Renal pelvis (tissue), 4 donors: ENCODE data around the gene FUOM. TPM values are rescaled to one million over a fixed set of nuclear protein-coding genes. Genes with fewer than 3 reads are reported as not detected.

Experiments
- DNase-seq: peaks from one replicate; pipeline ENCODE4 v3.0.0-alpha.2; 2013
- polyA plus RNA-seq, 3 donors: library from polyadenylated mRNA; unstranded; fragments of 120-200 nt; gene quantifications; one replicate each; pipeline ENCODE4 v1.2.1, GENCODE V29; 2013; ENCODE audit not compliant: insufficient read length in 3 of 3

The FUOM gene
- polyA plus RNA-seq, 3 donors: 20.8 to 25.1 (median 24.3) TPM

GRCh38 chr10:133316266-133316665 lies 41.6 kb downstream of the FUOM start:
- no peak for DNase-seq

- DNase-seq: no peak
Measured at GRCh38 chr10:133315847-133316246, 42.0 kb downstream of the FUOM start.

GRCh38 chr10:133314911-133315310 lies 42.9 kb downstream of the FUOM start:
- DNase-seq: no peak

GRCh38 chr10:133313192-133313591 lies 44.6 kb downstream of the FUOM start:
- no peak for DNase-seq

GRCh38 chr10:133312769-133313145 lies 45.1 kb downstream of the FUOM start:
- no peak for DNase-seq

GRCh38 chr10:133312016-133312768 lies 45.6 kb downstream of the FUOM start:
- DNase-seq: no peak

- no peak for DNase-seq
Measured at GRCh38 chr10:133311570-133311969, 46.2 kb downstream of the FUOM start.

- DNase-seq: no peak
Measured at GRCh38 chr10:133310789-133311188, 47.0 kb downstream of the FUOM start.

- DNase-seq: no peak
Measured at GRCh38 chr10:133310399-133310755, 47.4 kb downstream of the FUOM start.

- no peak for DNase-seq
Measured at GRCh38 chr10:133309720-133310398, 48.0 kb downstream of the FUOM start.

GRCh38 chr10:133309100-133309719 lies 48.6 kb downstream of the FUOM start:
- peak; percentile 78 for DNase-seq

GRCh38 chr10:133308421-133309099 lies 49.3 kb downstream of the FUOM start, which contains the start of the genes TUBGCP2 and ZNF511:
TUBGCP2 (minus strand) TSS chr10:133308872; CDS start chr10:133302941, 5,931 bp downstream.
ZNF511 (plus strand) TSS chr10:133308914; CDS start chr10:133308944, 30 bp downstream.
- peak; percentile 81 for DNase-seq

- DNase-seq: peak; percentile 87
Measured at GRCh38 chr10:133307776-133308420, 49.9 kb downstream of the FUOM start.

GRCh38 chr10:133306941-133307379 lies 50.9 kb downstream of the FUOM start:
- no peak for DNase-seq

GRCh38 chr10:133306097-133306476 lies 51.7 kb downstream of the FUOM start:
- no peak for DNase-seq

Other genes starting within 250 kb of the FUOM start
- gene KNDC1, start 197.8 kb downstream of the FUOM start, polyA plus RNA-seq: 10 to 100 TPM in 2 of 3 donors, 1 to 10 TPM in 1; 7.0 to 10.3 (median 10.1) TPM
- under 1 TPM in 2 of 3 donors, not detected in 1; 0.11 to 0.19 TPM for gene UTF1, start 127.8 kb downstream of the FUOM start, polyA plus RNA-seq
- gene VENTX, start 120.2 kb downstream of the FUOM start, polyA plus RNA-seq: under 1 TPM; 0.14 to 0.27 (median 0.25) TPM
- 1 to 10 TPM; 2.2 to 5.0 (median 4.0) TPM for gene ADAM8, start 81.2 kb downstream of the FUOM start, polyA plus RNA-seq
- 10 to 100 TPM; 59.0 to 75.5 (median 74.7) TPM for gene TUBGCP2, start 49.1 kb downstream of the FUOM start, polyA plus RNA-seq
- 10 to 100 TPM; 33.1 to 52.8 (median 40.8) TPM for gene ZNF511, start 49.1 kb downstream of the FUOM start, polyA plus RNA-seq
- gene CALY, start 21.1 kb downstream of the FUOM start, polyA plus RNA-seq: under 1 TPM; 0.20 to 0.25 (median 0.24) TPM
- 1 to 10 TPM; 5.9 to 6.5 (median 6.4) TPM for gene PRAP1, start 10.6 kb downstream of the FUOM start, polyA plus RNA-seq
- gene ECHS1, start 15.3 kb upstream of the FUOM start, polyA plus RNA-seq: 100 to 1,000 TPM; 143 to 155 (median 153) TPM
- gene PAOX, start 21.2 kb upstream of the FUOM start, polyA plus RNA-seq: 1 to 10 TPM; 6.7 to 8.4 (median 6.7) TPM
- gene MTG1, start 36.1 kb upstream of the FUOM start, polyA plus RNA-seq: 10 to 100 TPM; 65.7 to 92.6 (median 90.0) TPM
- 1 to 10 TPM; 4.6 to 6.7 (median 6.1) TPM for gene SPRN, start 66.6 kb upstream of the FUOM start, polyA plus RNA-seq
- 1 to 10 TPM; 1.6 to 4.9 (median 3.5) TPM for gene SCART1, start 95.9 kb upstream of the FUOM start, polyA plus RNA-seq
- 1 to 10 TPM; 1.3 to 2.4 (median 2.4) TPM for gene CYP2E1, start 169.3 kb upstream of the FUOM start, polyA plus RNA-seq
- under 1 TPM; 0.30 to 0.34 (median 0.34) TPM for gene SYCE1, start 207.6 kb upstream of the FUOM start, polyA plus RNA-seq